HG03159 (cell line): ENCODE data around the gene CPPED1.
A peak's percentile ranks its signal among the peaks of the same experiment; 100 is the strongest.
"Not testable (repeated sequence)": the region's sequence is repeated elsewhere in the genome, so short reads cannot be mapped to it uniquely, and the experiment has no call there.

Source experiments
- ATAC-seq: cut with Tn5 transposase; IDR thresholded peaks from one replicate; pipeline ENCODE4 v1.9.1; 2021; ENCODE audit warnings: mild to moderate bottlenecking, moderate library complexity; ENCODE audit not compliant: unreplicated experiment

Gene CPPED1

DNA sequence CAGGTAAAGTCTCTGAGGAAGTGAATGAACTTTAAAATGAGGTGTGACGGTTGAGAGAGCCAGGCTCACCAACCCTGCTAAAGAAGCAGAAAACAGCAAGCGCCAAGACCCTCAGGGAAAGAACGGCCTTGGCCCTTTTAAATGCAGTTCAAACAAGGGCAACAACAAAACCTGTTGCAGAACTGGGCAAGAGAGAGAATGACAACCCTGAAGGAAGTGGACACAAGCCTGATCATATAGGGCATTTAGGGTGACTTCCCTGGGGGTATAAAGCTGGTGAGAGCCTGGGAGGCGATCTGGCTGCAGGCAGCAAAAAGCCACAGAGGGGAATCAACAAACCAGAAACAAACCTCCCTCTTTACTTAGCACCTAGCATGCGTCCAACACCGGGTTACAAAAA lies 1.0 kb downstream of the CPPED1 start:
- no peak for ATAC-seq

DNA sequence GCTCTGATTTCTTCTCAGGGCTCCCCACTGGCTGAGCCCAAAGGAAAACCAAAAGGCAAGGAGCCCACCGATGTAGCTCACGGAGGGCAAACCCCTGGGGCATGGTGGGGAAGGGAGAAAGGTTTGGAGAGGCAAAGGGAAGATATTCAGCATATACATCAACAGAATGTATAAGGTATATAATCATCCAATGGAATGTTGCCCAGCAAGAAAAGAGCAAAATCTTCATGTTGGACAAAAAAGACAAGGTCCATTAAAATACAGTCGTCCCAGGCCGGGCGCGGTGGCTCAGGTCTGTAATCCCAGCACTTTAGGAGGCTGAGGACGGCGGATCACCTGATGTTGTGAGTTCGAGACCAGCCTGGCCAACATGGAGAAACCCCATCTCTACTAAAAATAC lies 1.6 kb downstream of the CPPED1 start:
- no peak for ATAC-seq

- peak; percentile 27 for ATAC-seq
These were observed 2.1 kb downstream of the CPPED1 start for GRCh38 chr16:12801511-12802042.

DNA sequence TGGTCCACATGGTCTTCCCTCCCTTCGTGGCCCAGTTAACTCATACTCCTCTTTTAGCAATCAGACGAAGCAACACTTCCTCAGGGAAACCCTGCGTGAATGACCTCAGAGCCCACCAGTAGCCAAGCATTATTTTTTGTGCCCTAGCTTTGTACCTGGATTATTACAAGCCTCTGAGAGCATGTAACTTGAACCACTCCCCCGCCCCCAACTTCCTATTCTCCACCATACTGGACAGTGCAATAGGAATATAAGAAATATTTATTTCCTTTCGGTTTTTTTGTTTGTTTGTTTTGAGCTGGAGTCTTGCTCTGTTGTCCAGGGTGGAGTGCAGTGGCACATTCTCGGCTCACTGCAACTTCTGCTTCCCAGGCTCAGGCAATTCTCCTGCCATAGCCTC lies 2.9 kb downstream of the CPPED1 start:
- ATAC-seq: no peak

DNA sequence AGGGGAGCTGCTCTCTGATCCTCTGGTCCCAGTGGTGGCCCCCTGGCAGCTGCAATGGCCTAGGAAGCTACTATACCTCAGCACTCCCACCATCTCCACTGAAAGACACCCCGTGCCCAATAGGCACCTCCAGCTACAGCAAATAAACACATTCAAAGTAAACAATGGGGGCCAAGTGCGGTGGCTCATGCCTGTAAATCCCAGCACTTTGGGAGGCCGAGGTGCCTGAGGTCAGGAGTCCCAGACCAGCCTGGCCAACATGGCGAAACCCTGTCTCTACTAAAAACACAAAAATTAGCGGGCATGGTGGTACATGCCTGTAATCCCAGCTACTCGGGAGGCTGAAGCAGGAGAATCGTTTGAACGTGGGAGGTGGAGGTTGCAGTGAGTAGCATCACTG lies 3.7 kb downstream of the CPPED1 start:
- not testable (repeated sequence) for ATAC-seq

- ATAC-seq: no peak
These were observed 4.8 kb downstream of the CPPED1 start for GRCh38 chr16:12798846-12799245.

DNA sequence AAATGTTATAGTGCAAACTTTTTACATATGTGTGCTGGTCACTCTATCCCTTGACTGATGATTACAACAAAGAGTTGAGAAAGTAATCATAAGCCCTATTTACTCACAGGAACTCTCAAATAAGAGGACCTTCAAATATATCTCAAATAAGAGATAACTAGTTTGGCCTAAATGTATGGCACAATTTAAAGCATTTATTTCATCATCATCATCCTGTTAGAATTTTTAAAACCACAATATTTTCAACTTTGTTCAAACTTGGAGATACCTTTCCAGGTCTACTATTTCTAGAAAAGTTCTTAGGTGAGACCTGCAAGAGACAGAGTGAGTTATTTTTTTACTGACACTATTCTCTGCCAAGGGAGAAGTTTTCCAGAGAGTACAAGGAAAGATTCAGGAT lies 5.5 kb downstream of the CPPED1 start:
- ATAC-seq: no peak

GRCh38 chr16:12796498-12796897 lies 7.2 kb downstream of the CPPED1 start:
- no peak for ATAC-seq

- ATAC-seq: no peak
These were observed 8.9 kb downstream of the CPPED1 start for GRCh38 chr16:12794486-12795387.

DNA sequence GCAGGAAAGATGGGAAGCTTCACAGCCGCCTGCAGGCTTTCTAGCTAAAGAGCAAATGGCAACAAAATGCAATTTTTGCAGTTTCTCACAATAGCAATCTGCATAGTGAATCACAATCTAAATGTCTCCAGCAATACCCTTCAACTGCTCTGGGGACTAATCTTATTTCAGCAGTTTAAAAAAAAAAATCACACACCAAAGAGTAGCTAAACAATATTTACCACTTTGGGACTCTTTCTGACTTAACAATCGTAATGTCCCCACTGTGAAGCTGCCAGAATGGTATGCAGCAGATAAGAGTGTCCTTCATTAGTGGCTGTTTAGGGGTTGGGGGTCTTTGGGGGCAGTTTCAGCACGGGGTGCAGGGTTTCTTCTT lies 9.8 kb downstream of the CPPED1 start:
- no peak for ATAC-seq

DNA sequence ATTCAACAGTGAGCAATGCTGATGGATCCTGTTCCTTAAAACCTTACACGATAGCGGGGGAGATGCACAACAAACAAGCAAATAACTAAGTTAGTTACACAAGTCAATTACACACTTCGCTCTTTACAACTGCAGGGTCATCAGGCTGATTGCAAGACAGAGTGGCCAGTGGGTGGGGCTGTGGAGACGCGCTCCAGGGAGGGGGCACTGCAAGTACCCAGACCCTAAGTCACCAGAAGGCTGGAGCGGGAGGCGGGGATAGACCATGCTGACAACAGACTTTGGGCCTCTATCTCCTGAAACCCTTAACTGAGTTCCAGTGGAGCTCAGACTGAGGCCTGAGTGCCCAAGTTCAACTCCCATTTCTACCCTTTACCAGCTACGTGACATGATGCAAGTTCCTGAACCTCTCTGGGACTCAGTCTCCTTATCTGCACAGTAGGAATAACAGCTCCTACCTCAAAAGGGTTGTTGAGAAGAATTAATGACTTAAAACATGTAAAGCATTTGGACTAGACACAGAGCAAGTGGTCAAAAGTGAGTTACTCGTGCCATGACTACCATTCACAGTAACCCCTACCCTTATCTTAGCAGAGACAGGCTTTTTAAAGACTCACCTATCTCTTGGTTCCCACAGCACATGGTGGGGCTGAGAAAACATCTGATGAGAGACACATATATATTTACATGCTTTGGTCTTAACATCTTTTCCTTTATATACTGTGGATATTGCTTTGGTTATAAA lies 10.4 kb downstream of the CPPED1 start:
- no peak for ATAC-seq

DNA sequence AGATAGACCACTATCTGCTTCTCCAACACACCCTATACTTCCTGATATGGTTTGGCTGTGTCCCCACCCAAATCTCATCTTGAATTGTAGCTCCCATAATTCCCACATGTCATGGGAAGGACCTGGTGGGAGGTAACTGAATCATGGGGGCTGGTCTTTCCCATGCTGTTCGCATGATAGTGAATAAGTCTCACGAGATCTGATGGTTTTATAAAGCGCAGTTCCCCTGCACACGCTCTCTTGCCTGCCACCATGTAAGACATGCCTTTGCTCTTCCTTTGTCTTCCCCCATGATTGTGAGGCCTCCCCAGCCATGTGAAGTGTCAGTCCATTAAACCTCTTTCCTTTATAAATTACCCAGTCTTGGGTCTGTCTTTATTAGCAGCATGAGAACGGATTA lies 11.2 kb downstream of the CPPED1 start:
- not testable (repeated sequence) for ATAC-seq

DNA sequence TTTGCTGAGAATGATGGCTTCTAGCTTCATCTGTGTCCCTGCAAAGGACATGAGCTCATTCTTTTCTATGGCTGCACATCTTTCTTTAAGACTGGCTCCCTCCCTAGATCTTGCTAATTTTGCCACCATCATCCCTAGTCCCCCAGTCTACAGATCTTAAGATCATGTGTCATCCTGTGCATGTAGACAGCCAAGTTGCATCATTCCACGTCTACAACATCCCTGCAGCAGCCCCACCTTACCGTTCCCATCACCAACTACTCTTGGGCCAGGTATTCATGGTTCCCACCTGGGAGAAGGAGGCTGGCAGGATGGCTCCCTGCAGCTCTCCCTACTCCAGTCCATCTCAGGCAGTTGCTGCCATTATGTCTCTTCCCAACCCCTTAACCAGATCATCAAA lies 12.3 kb downstream of the CPPED1 start:
- ATAC-seq: no peak

DNA sequence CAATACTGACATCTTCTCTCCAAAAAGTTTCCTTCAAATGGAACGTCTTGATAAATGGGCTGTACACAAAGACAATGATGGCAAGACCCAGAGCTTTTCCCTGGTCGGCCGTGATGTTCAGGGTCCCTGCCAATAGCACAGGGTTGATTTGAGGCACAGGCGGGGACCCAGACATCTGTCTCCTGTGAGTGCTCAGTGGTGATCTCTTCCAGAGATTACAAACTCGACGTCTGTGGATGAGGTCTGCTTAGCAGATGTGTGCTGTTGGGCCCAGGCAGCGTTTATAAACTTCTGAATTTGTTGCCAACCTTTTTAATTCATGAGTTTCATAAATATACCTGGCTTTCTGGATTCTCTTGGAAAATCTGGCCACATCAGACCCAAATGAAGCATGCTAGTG lies 14.9 kb downstream of the CPPED1 start:
- no peak for ATAC-seq

- ATAC-seq: no peak
These were observed 17.6 kb downstream of the CPPED1 start for GRCh38 chr16:12786081-12786480.

DNA sequence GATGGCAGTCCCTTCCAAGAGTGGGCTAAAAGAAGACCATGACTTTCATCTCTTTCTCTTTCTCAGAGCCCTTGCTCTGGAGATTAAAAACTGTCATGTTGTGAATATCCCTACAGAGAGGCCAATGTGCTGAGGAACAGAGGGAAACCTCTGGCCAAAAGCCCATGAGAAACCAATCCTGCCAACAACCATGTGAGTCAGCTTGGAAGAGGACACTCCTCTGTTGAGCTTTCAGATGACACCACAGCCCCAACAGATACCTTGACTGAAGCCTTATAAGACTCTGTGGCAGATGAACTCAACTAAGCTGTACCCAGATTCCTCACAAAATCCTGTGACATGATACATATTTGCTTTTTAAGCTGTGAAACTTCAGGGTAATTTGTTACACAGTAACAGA lies 19.6 kb downstream of the CPPED1 start:
- no peak for ATAC-seq

GRCh38 chr16:12781777-12782176 lies 21.9 kb downstream of the CPPED1 start:
- ATAC-seq: no peak

- ATAC-seq: no peak
These were observed 23.2 kb downstream of the CPPED1 start for GRCh38 chr16:12780467-12780866.

GRCh38 chr16:12778726-12779125 lies 25.0 kb downstream of the CPPED1 start:
- ATAC-seq: no peak

- no peak for ATAC-seq
These were observed 27.9 kb downstream of the CPPED1 start for GRCh38 chr16:12775656-12776236.

DNA sequence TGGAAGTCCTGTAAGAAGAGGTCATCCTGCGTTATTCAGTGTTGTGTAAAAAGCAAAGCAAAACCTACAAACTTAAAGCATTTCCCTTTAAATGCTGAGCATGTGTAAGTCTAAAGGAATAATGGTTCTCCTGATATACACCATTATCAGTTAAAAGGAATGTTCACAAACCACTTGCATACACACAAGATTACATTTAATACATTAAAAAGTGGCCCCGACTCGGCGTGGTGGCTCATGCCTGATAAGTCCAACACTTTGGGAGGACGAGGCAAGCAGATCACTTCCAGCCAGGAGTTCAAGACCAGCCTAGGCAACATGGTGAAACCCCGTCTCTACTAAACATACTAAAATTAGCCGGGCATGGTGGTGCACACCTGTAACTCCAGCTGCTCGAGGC lies 30.5 kb downstream of the CPPED1 start:
- no peak for ATAC-seq
